ENCODE measurements around the gene ORC3.
"Not testable (repeated sequence)": the region's sequence is repeated elsewhere in the genome, so short reads cannot be mapped to it uniquely, and the experiment has no call there.

Gene ORC3

GRCh38 chr6:87590990-87591389 is 1.1 kb downstream of the ORC3 start:
- no peak for DNase-seq (ENCODE audit: low spot score)
- no peak for FAIRE-seq

GRCh38 chr6:87600576-87600975 is 10.6 kb downstream of the ORC3 start:
- FAIRE-seq: no peak
- DNase-seq (ENCODE audit: low spot score): no peak

- DNase-seq (ENCODE audit: low spot score) (no peak), FAIRE-seq (no peak)
Measured at GRCh38 chr6:87606199-87606598, 16.3 kb downstream of the ORC3 start.

- no peak for DNase-seq (ENCODE audit: low spot score)
Measured at GRCh38 chr6:87608802-87609201, 18.9 kb downstream of the ORC3 start.

GRCh38 chr6:87613018-87613417 is 23.1 kb downstream of the ORC3 start:
- FAIRE-seq; DNase-seq (ENCODE audit: low spot score): not testable (repeated sequence)

More at GRCh38 chr6:87608802-87609201, 18.9 kb downstream of the ORC3 start:
- no peak for FAIRE-seq

- DNase-seq (ENCODE audit: low spot score): no peak
- FAIRE-seq: no peak
Measured at GRCh38 chr6:87617405-87617804, 27.5 kb downstream of the ORC3 start.

- FAIRE-seq (no peak), DNase-seq (ENCODE audit: low spot score) (no peak)
Measured at GRCh38 chr6:87618531-87618930, 28.6 kb downstream of the ORC3 start.

- DNase-seq (ENCODE audit: low spot score): no peak
- no peak for FAIRE-seq
Measured at GRCh38 chr6:87623248-87623647, 33.3 kb downstream of the ORC3 start.

GRCh38 chr6:87628424-87628823 is 38.5 kb downstream of the ORC3 start:
- no peak for DNase-seq (ENCODE audit: low spot score)
- FAIRE-seq: no peak

- FAIRE-seq (no peak), DNase-seq (ENCODE audit: low spot score) (no peak)
Measured at GRCh38 chr6:87628881-87629280, 38.9 kb downstream of the ORC3 start.

- no peak for FAIRE-seq
Measured at GRCh38 chr6:87630746-87631145, 40.8 kb downstream of the ORC3 start.

GRCh38 chr6:87633851-87634250 is 43.9 kb downstream of the ORC3 start:
- FAIRE-seq (no peak), DNase-seq (ENCODE audit: low spot score) (no peak)

More at GRCh38 chr6:87630746-87631145, 40.8 kb downstream of the ORC3 start:
- no peak for DNase-seq (ENCODE audit: low spot score)

GRCh38 chr6:87636315-87636714 is 46.4 kb downstream of the ORC3 start:
- no peak for FAIRE-seq

GRCh38 chr6:87637106-87637505 is 47.2 kb downstream of the ORC3 start:
- no peak for FAIRE-seq

More at GRCh38 chr6:87636315-87636714, 46.4 kb downstream of the ORC3 start:
- DNase-seq (ENCODE audit: low spot score): no peak

GRCh38 chr6:87639373-87639772 is 49.4 kb downstream of the ORC3 start:
- DNase-seq (ENCODE audit: low spot score) (no peak), FAIRE-seq (no peak)

More at GRCh38 chr6:87637106-87637505, 47.2 kb downstream of the ORC3 start:
- DNase-seq (ENCODE audit: low spot score): no peak

GRCh38 chr6:87641065-87641692 is 51.2 kb downstream of the ORC3 start:
- DNase-seq (ENCODE audit: low spot score) (no peak), FAIRE-seq (no peak)

- no peak for DNase-seq (ENCODE audit: low spot score)
- no peak for FAIRE-seq
Measured at GRCh38 chr6:87645080-87645479, 55.1 kb downstream of the ORC3 start.

GRCh38 chr6:87653074-87653962 is 63.4 kb downstream of the ORC3 start:
- no peak for FAIRE-seq
- no peak for DNase-seq (ENCODE audit: low spot score)

GRCh38 chr6:87654122-87654521 is 64.2 kb downstream of the ORC3 start:
- FAIRE-seq: no peak
- DNase-seq (ENCODE audit: low spot score): no peak

- DNase-seq (ENCODE audit: low spot score) (no peak), FAIRE-seq (no peak)
Measured at GRCh38 chr6:87654875-87655454, 65.0 kb downstream of the ORC3 start.

GRCh38 chr6:87655824-87656223 is 65.9 kb downstream of the ORC3 start:
- FAIRE-seq: no peak

GRCh38 chr6:87656857-87657256 is 66.9 kb downstream of the ORC3 start:
- no peak for FAIRE-seq

More at GRCh38 chr6:87655824-87656223, 65.9 kb downstream of the ORC3 start:
- DNase-seq (ENCODE audit: low spot score): no peak

More at GRCh38 chr6:87656857-87657256, 66.9 kb downstream of the ORC3 start:
- DNase-seq (ENCODE audit: low spot score): no peak

All from RCC 7860 (cell line).